ENCODE results near the gene RBM5. TPM values are rescaled to one million over a fixed set of nuclear protein-coding genes. Genes with fewer than 3 reads are reported as not detected.

RBM5 gene
- total and polyA plus RNA-seq, 2 donors (not counting 1 experiment from before 2014, with no cell fraction given), result 113 to 174 TPM

GRCh38 chr3:50147861-50148260 lies 59.1 kb downstream of the RBM5 start:
- Histone ChIP-seq H3K4me1 (ENCODE audit: control insufficient read depth, extremely low read depth, insufficient read depth, low read length) (no peaks in the 10 kb centered on the region), H3K36me3 (ENCODE audit: control insufficient read depth, insufficient read depth, low read length) (no peaks in the 10 kb centered on the region), H3K79me2 (ENCODE audit: control insufficient read depth, insufficient read depth, low read length) (no peaks in the 10 kb centered on the region), H3K27ac (ENCODE audit: insufficient read depth, low read length) (no peak overlapping the region), H2AFZ (ENCODE audit: low read length) (no peak overlapping the region), H3K9me3 (ENCODE audit: control insufficient read depth, insufficient read depth, low read depth, low read length) (no peaks in the 10 kb centered on the region), H3K4me3 (replicated peaks in 1 of 4; ENCODE audit: control extremely low read depth in 1 of 4, insufficient read depth in 1 of 4, low read depth in 3 of 4, low read length in 4 of 4) (no peak overlapping the region), H3K4me2 (ENCODE audit: extremely low read depth, insufficient read depth, low read length) (no peak overlapping the region), H3K9ac (ENCODE audit: insufficient read depth, low read length) (no peak overlapping the region), H3K27me3 (ENCODE audit: control insufficient read depth, insufficient read depth, low read length) (no peaks in the 10 kb centered on the region), H4K20me1 (ENCODE audit: control insufficient read depth, extremely low read depth, insufficient read depth, low read length) (no peaks in the 10 kb centered on the region)
- TF ChIP-seq EZH2 (IDR thresholded peaks at IDR 0.05; ENCODE audit: low read length, missing control alignments) (no peak), CTCF (conservative IDR thresholded peaks at IDR 0.05 in 1 of 2, IDR thresholded peaks at IDR 0.05 in 1 of 2; ENCODE audit: low read depth in 1 of 2, low read length in 2 of 2) (no peak)
- no peak for DNase-seq (ENCODE audit: low read depth in 2 of 2)

- Histone ChIP-seq H3K36me3 (ENCODE audit: control insufficient read depth, insufficient read depth, low read length) (no peaks in the 10 kb centered on the region), H3K4me3 (replicated peaks in 1 of 4; ENCODE audit: control extremely low read depth in 1 of 4, insufficient read depth in 1 of 4, low read depth in 3 of 4, low read length in 4 of 4) (no peak overlapping the region), H3K27ac (ENCODE audit: insufficient read depth, low read length) (no peak overlapping the region), H3K4me1 (ENCODE audit: control insufficient read depth, extremely low read depth, insufficient read depth, low read length) (no peaks in the 10 kb centered on the region), H3K4me2 (ENCODE audit: extremely low read depth, insufficient read depth, low read length) (no peak overlapping the region), H3K9ac (ENCODE audit: insufficient read depth, low read length) (no peak overlapping the region), H4K20me1 (ENCODE audit: control insufficient read depth, extremely low read depth, insufficient read depth, low read length) (no peaks in the 10 kb centered on the region), H3K79me2 (ENCODE audit: control insufficient read depth, insufficient read depth, low read length) (no peaks in the 10 kb centered on the region), H3K27me3 (ENCODE audit: control insufficient read depth, insufficient read depth, low read length) (peaks cover 6% of the 10 kb centered on the region), H2AFZ (ENCODE audit: low read length) (no peak overlapping the region), H3K9me3 (ENCODE audit: control insufficient read depth, insufficient read depth, low read depth, low read length) (no peaks in the 10 kb centered on the region)
- TF ChIP-seq CTCF (conservative IDR thresholded peaks at IDR 0.05 in 1 of 2, IDR thresholded peaks at IDR 0.05 in 1 of 2; ENCODE audit: low read depth in 1 of 2, low read length in 2 of 2) (no peak), EZH2 (IDR thresholded peaks at IDR 0.05; ENCODE audit: low read length, missing control alignments) (no peak)
- DNase-seq (ENCODE audit: low read depth in 2 of 2), result no peak
These were observed 61.7 kb downstream of the RBM5 start for GRCh38 chr3:50150404-50150750.

GRCh38 chr3:50150863-50151686 lies 62.4 kb downstream of the RBM5 start:
- no peaks in the 10 kb centered on the region for H3K9me3 ChIP-seq (ENCODE audit: control insufficient read depth, insufficient read depth, low read depth, low read length)
- no peaks in the 10 kb centered on the region for H3K36me3 ChIP-seq (ENCODE audit: control insufficient read depth, insufficient read depth, low read length)
- no peak overlapping the region for H2AFZ ChIP-seq (ENCODE audit: low read length)
- H3K27me3 ChIP-seq (ENCODE audit: control insufficient read depth, insufficient read depth, low read length), result peaks cover 6% of the 10 kb centered on the region
- no peaks in the 10 kb centered on the region for H3K79me2 ChIP-seq (ENCODE audit: control insufficient read depth, insufficient read depth, low read length)
- H3K4me3 ChIP-seq (replicated peaks in 1 of 4; ENCODE audit: control extremely low read depth in 1 of 4, insufficient read depth in 1 of 4, low read depth in 3 of 4, low read length in 4 of 4), result no peak overlapping the region
- no peak overlapping the region for H3K27ac ChIP-seq (ENCODE audit: insufficient read depth, low read length)
- H3K4me1 ChIP-seq (ENCODE audit: control insufficient read depth, extremely low read depth, insufficient read depth, low read length), result no peaks in the 10 kb centered on the region
- no peaks in the 10 kb centered on the region for H4K20me1 ChIP-seq (ENCODE audit: control insufficient read depth, extremely low read depth, insufficient read depth, low read length)
- no peak overlapping the region for H3K9ac ChIP-seq (ENCODE audit: insufficient read depth, low read length)
- DNase-seq (ENCODE audit: low read depth in 2 of 2), result no peak
- TF ChIP-seq CTCF (conservative IDR thresholded peaks at IDR 0.05 in 1 of 2, IDR thresholded peaks at IDR 0.05 in 1 of 2; ENCODE audit: low read depth in 1 of 2, low read length in 2 of 2) (no peak), EZH2 (IDR thresholded peaks at IDR 0.05; ENCODE audit: low read length, missing control alignments) (no peak)
- H3K4me2 ChIP-seq (ENCODE audit: extremely low read depth, insufficient read depth, low read length), result no peak overlapping the region

Measured in fibroblast of lung (primary cell).